ENCODE results near the gene RFTN1.

DNA sequence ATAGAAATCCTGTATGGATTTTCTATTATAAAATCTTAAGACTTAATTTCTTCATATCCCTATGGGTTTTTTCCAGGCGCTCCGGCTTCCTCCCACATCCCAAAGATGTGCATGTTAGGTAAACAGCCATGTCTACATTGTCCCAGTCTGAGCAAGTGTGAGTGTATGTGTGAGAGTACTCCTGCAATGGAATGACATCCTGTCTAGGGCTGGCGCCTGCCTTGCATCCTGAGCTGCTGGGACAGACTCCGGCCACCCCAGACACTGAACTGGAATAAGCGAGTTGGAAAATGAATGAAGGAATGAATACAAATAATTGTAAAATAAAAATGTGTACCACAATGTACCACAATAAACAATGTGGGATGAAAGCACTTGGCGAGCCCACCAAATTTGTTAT lies 69.2 kb downstream of the RFTN1 start:
- TF ChIP-seq FOXK2 (IDR thresholded peaks at IDR 0.05) = no peak
- TF ChIP-seq, protein P1, sequence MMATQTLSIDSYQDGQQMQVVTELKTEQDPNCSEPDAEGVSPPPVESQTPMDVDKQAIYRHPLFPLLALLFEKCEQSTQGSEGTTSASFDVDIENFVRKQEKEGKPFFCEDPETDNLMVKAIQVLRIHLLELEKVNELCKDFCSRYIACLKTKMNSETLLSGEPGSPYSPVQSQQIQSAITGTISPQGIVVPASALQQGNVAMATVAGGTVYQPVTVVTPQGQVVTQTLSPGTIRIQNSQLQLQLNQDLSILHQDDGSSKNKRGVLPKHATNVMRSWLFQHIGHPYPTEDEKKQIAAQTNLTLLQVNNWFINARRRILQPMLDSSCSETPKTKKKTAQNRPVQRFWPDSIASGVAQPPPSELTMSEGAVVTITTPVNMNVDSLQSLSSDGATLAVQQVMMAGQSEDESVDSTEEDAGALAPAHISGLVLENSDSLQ (IDR thresholded peaks at IDR 0.05) = no peak
- TF ChIP-seq ARNT (IDR thresholded peaks at IDR 0.05) = no peak
- no peak for TF ChIP-seq LEF1 (IDR thresholded peaks at IDR 0.05; ENCODE audit: borderline replicate concordance)
- TF ChIP-seq SUZ12 (IDR thresholded peaks at IDR 0.05) = no peak
- no peak for TF ChIP-seq FOXM1 (IDR thresholded peaks at IDR 0.05; ENCODE audit: borderline replicate concordance)
- no peak for TF ChIP-seq NFRKB (IDR thresholded peaks at IDR 0.05)
- no peak for TF ChIP-seq CTBP1 (IDR thresholded peaks at IDR 0.05; ENCODE audit: borderline replicate concordance)
- TF ChIP-seq L3MBTL2 (conservative IDR thresholded peaks at IDR 0.05) = no peak
- no peak for TF ChIP-seq ELF4 (IDR thresholded peaks at IDR 0.05)
- TF ChIP-seq HDGF (IDR thresholded peaks at IDR 0.05; ENCODE audit: borderline replicate concordance) = no peak
- TF ChIP-seq SP1 (IDR thresholded peaks at IDR 0.05) = no peak
- TF ChIP-seq BHLHE40 (IDR thresholded peaks at IDR 0.05; ENCODE audit: borderline replicate concordance) = no peak

Measured in HEK293T (cell line).